ENCODE results near the gene RAB1B.

RAB1B gene

DNA sequence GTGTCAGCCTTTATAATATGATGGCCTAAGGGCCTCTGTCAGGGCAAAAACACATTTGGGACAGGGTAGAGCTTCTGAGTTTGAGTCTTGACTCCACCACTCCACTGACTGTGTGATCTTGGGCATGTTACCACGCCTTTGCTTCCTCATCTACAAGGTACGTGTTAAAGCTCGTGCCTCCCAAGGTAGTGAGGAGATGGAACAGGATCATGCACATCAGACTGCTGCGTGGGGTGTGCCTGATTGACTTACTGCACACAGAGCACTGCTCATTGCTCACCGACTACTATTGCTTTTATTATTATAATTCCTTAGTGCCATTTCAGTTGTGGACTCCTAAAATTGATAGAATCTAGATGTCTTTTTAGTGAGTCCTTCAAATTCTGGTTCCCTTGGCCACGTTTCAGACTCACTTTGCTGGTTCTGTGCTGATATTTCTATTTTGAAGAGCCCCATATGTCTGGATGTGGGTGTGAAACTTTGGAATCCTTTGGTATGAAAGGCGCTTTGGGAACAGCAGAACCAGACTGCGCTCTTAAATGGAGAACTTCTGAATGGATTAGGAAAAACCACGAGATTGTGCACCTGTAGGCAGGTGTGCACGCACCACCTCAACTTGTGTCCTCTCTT, 44.1 kb upstream of the RAB1B start:
- Histone ChIP-seq H3K9me3 (ENCODE audit: low read depth, low read length) (no peaks in the 10 kb centered on the region), H3K36me3 (ENCODE audit: insufficient read depth, low read length) (no peaks in the 10 kb centered on the region), H3K4me3 (no peak overlapping the region), H3K27ac (no peak overlapping the region), H3K9ac (ENCODE audit: insufficient read length) (no peak overlapping the region)
- TF ChIP-seq POLR2AphosphoS5 (IDR thresholded peaks at IDR 0.05; ENCODE audit: borderline replicate concordance, low read depth, low read length) (no peak), EZH2 (IDR thresholded peaks at IDR 0.05) (no peak), FOXP2 (optimal IDR thresholded peaks at IDR 0.05; ENCODE audit: control extremely low read depth, extremely low read length, insufficient read depth) (no peak)
- DNase-seq (ENCODE audit: low read depth, low spot score): no peak

DNA sequence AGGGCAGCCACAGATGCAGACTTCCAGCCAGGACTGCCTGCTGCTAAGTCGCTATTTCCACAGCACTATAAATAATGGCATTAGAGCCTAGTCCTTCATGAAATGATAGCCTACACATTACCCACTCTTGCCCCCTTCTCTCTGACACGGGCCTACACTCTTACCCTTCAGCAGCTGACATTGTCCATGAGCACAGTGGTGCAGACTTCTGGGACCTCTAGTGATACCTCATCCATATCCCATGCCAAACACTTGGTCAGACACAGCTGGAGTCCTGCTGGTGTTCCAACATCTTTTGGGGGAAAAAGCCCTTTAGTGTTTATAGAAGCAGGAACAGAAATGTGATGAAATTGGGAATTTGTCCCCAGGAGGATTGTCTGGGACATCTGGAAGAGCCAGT, 43.4 kb upstream of the RAB1B start:
- Histone ChIP-seq H3K9me3 (ENCODE audit: low read depth, low read length) (no peaks in the 10 kb centered on the region), H3K4me3 (no peak overlapping the region), H3K9ac (ENCODE audit: insufficient read length) (no peak overlapping the region), H3K36me3 (ENCODE audit: insufficient read depth, low read length) (no peaks in the 10 kb centered on the region), H3K27ac (no peak overlapping the region)
- DNase-seq (ENCODE audit: low read depth, low spot score): no peak
- TF ChIP-seq FOXP2 (optimal IDR thresholded peaks at IDR 0.05; ENCODE audit: control extremely low read depth, extremely low read length, insufficient read depth) (no peak), POLR2AphosphoS5 (IDR thresholded peaks at IDR 0.05; ENCODE audit: borderline replicate concordance, low read depth, low read length) (no peak), EZH2 (IDR thresholded peaks at IDR 0.05) (no peak)

DNA sequence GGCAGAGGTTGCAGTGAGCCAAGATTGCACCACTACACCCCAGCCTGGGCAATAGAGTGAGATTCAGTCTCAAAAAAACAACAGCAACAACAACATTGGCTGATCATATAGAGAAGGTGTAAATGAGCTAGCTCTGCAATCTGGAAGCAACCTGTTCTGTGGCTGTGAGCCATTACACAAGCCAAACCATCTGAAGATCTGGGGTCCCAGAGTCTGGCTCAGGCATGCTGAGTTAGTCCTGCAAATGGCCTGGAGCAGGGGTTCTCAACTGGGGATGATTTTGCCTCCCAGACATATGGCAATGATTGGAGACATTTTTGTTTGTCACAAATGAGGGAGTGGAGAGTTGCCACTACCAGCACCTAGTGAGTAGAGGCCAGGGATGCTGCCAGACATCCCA, 42.3 kb upstream of the RAB1B start:
- H3K9me3 ChIP-seq (ENCODE audit: low read depth, low read length): no peaks in the 10 kb centered on the region

DNA sequence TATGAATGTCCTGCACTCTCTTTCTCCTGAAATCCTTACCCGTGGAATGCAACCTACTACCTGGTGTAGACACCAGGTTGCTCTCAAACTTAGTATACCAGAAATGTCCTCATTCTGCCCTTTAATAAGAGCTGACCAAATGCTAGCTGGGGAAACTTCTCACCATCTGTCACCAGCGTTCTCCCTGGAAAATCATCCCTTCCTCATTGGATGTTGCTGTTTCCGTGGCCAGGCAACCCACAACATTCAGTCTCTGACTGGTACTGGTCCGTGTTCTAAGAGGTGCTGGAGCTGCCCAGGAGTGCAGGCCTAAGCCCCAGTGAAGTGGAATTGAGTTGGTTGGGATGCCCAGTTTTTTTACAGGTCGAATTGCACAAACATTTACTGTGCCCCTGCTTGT, 40.7 kb upstream of the RAB1B start:
- H3K9ac ChIP-seq (ENCODE audit: insufficient read length): no peak overlapping the region
- TF ChIP-seq EZH2 (IDR thresholded peaks at IDR 0.05): no peak
- no peak for TF ChIP-seq FOXP2 (optimal IDR thresholded peaks at IDR 0.05; ENCODE audit: control extremely low read depth, extremely low read length, insufficient read depth)
- H3K36me3 ChIP-seq (ENCODE audit: insufficient read depth, low read length): no peaks in the 10 kb centered on the region
- H3K4me3 ChIP-seq: no peak overlapping the region
- DNase-seq (ENCODE audit: low read depth, low spot score): no peak
- H3K27ac ChIP-seq: no peak overlapping the region
- no peaks in the 10 kb centered on the region for H3K9me3 ChIP-seq (ENCODE audit: low read depth, low read length)

More for the DNA sequence above, 42.3 kb upstream of the RAB1B start:
- no peak for DNase-seq (ENCODE audit: low read depth, low spot score)
- H3K4me3 ChIP-seq: no peak overlapping the region
- H3K9ac ChIP-seq (ENCODE audit: insufficient read length): no peak overlapping the region
- TF ChIP-seq FOXP2 (optimal IDR thresholded peaks at IDR 0.05; ENCODE audit: control extremely low read depth, extremely low read length, insufficient read depth) (no peak), EZH2 (IDR thresholded peaks at IDR 0.05) (no peak), POLR2AphosphoS5 (IDR thresholded peaks at IDR 0.05; ENCODE audit: borderline replicate concordance, low read depth, low read length) (no peak)
- no peak overlapping the region for H3K27ac ChIP-seq
- no peaks in the 10 kb centered on the region for H3K36me3 ChIP-seq (ENCODE audit: insufficient read depth, low read length)

DNA sequence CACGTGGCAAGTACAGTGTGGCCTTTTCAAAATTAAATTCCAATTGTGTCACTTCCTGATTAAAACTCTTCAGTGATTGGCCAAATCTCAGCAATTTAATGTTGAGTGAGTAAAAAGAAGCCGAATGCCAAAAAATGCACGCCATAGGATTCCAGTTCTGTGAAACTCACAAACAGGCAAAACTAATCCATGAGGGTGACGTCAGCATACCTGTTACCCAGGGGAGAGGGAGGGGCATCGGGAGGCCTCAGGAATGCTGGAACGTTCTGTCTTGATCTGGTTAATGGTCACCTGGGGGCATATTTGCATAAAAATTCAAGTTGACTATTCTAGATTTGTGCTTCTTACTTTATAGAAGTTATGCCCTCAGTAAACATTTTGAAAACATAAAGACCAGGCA, 39.9 kb upstream of the RAB1B start:
- Histone ChIP-seq H3K9me3 (ENCODE audit: low read depth, low read length) (no peaks in the 10 kb centered on the region), H3K36me3 (ENCODE audit: insufficient read depth, low read length) (no peaks in the 10 kb centered on the region), H3K27ac (0 out of 2 replicates have a peak overlapping the region, but pooled peaks have one; percentile 11), H3K9ac (ENCODE audit: insufficient read length) (no peak overlapping the region), H3K4me3 (no peak overlapping the region)
- no peak for TF ChIP-seq FOXP2 (optimal IDR thresholded peaks at IDR 0.05; ENCODE audit: control extremely low read depth, extremely low read length, insufficient read depth)
- no peak for TF ChIP-seq EZH2 (IDR thresholded peaks at IDR 0.05)
- TF ChIP-seq POLR2AphosphoS5 (IDR thresholded peaks at IDR 0.05; ENCODE audit: borderline replicate concordance, low read depth, low read length): no peak
- DNase-seq (ENCODE audit: low read depth, low spot score): no peak

DNA sequence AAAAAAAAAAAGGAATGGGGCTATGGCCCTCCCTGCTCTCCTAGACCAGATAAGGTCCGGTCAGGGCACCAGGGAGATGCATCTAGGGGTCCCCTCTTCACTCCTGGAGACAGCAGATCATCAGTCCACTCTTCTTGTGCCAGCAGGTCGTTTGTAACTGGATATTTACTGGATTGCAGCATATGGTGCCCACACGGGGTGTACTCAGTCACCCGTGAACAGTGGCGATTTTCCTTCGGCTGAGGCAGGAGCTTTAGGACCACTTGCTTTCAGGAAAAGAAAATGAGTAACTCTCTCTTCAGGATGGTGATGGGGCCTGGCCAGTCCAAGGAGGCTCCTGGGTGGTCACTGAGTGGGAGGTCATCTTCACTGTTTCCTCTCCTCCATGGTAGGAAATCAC, 38.3 kb upstream of the RAB1B start:
- no peak overlapping the region for H3K27ac ChIP-seq
- H3K4me3 ChIP-seq: no peak overlapping the region
- TF ChIP-seq FOXP2 (optimal IDR thresholded peaks at IDR 0.05; ENCODE audit: control extremely low read depth, extremely low read length, insufficient read depth): no peak
- TF ChIP-seq POLR2AphosphoS5 (IDR thresholded peaks at IDR 0.05; ENCODE audit: borderline replicate concordance, low read depth, low read length): no peak
- no peak for TF ChIP-seq EZH2 (IDR thresholded peaks at IDR 0.05)
- H3K9ac ChIP-seq (ENCODE audit: insufficient read length): no peak overlapping the region
- H3K9me3 ChIP-seq (ENCODE audit: low read depth, low read length): no peaks in the 10 kb centered on the region
- H3K36me3 ChIP-seq (ENCODE audit: insufficient read depth, low read length): no peaks in the 10 kb centered on the region
- no peak for DNase-seq (ENCODE audit: low read depth, low spot score)

DNA sequence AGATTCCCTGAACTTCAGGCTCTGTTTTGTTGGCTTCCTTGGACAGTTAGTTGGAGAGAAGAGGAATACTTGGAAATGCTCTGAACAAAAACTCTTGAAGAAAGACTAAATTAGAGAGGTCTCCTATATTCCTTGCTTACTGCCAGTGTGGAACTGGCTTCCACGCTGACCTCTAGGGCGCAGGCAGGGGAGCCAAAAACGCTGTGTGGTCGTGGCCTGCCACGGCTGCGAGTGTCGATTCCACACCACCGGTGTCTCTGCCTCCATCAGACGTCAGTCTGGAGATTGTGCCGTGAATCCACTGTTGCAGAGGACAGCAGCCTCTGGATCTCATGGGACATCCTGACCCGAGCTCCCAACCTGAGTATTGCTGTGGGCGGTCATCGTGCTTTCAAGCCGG, 37.5 kb upstream of the RAB1B start:
- no peak overlapping the region for H3K4me3 ChIP-seq
- no peak overlapping the region for H3K27ac ChIP-seq
- TF ChIP-seq POLR2AphosphoS5 (IDR thresholded peaks at IDR 0.05; ENCODE audit: borderline replicate concordance, low read depth, low read length) (no peak), EZH2 (IDR thresholded peaks at IDR 0.05) (no peak)
- H3K9ac ChIP-seq (ENCODE audit: insufficient read length): no peak overlapping the region
- no peak for DNase-seq (ENCODE audit: low read depth, low spot score)
- H3K36me3 ChIP-seq (ENCODE audit: insufficient read depth, low read length): no peaks in the 10 kb centered on the region
- no peaks in the 10 kb centered on the region for H3K9me3 ChIP-seq (ENCODE audit: low read depth, low read length)

DNA sequence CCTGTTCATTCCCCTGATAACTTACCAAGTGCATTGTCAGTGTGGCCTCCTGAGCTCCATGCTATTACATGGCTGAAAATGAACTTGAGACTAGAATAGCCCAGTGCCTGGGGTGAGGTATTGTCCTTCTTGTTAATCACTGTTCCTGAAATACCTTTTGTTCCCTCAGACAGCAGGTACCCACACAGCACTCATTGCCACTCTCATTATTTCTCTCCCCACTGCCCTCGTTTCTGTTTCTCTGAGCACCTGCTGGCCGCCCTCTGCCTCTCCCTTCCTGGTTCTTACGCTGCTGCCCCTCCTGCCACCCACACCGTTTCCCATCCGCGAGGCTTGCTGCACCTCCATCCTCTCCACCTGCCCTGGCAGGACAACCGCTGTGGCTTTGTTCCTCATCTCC, 36.9 kb upstream of the RAB1B start:
- DNase-seq (ENCODE audit: low read depth, low spot score): no peak
- TF ChIP-seq EZH2 (IDR thresholded peaks at IDR 0.05) (no peak), FOXP2 (optimal IDR thresholded peaks at IDR 0.05; ENCODE audit: control extremely low read depth, extremely low read length, insufficient read depth) (no peak), POLR2AphosphoS5 (IDR thresholded peaks at IDR 0.05; ENCODE audit: borderline replicate concordance, low read depth, low read length) (no peak)
- Histone ChIP-seq H3K9me3 (ENCODE audit: low read depth, low read length) (no peaks in the 10 kb centered on the region), H3K27ac (no peak overlapping the region), H3K9ac (ENCODE audit: insufficient read length) (no peak overlapping the region), H3K36me3 (ENCODE audit: insufficient read depth, low read length) (no peaks in the 10 kb centered on the region), H3K4me3 (no peak overlapping the region)

DNA sequence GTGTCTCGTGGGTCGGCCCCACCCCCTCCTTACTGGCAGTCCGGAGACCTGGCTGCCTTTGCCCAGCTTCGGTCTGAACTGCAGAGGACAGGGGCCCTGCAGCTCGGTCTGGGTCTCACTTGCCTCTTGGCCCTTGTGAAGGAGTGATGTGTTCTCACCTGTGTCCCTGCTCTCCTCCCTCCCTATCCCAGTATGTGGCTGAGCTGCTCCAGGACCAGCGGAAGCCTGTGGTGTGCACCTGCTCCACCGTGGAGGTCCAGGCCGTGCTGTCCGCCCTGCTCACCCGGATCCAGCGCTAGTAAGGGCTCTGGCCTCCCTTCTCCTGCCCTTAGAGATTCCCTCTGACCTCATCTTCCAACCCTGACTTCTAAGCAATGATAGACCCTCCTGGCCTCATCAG, 35.7 kb upstream of the RAB1B start:
- no peaks in the 10 kb centered on the region for H3K36me3 ChIP-seq (ENCODE audit: insufficient read depth, low read length)
- no peak overlapping the region for H3K27ac ChIP-seq
- no peaks in the 10 kb centered on the region for H3K9me3 ChIP-seq (ENCODE audit: low read depth, low read length)
- no peak overlapping the region for H3K4me3 ChIP-seq
- DNase-seq (ENCODE audit: low read depth, low spot score): no peak
- no peak for TF ChIP-seq EZH2 (IDR thresholded peaks at IDR 0.05)
- TF ChIP-seq FOXP2 (optimal IDR thresholded peaks at IDR 0.05; ENCODE audit: control extremely low read depth, extremely low read length, insufficient read depth): no peak
- no peak for TF ChIP-seq POLR2AphosphoS5 (IDR thresholded peaks at IDR 0.05; ENCODE audit: borderline replicate concordance, low read depth, low read length)
- H3K9ac ChIP-seq (ENCODE audit: insufficient read length): no peak overlapping the region
